Transverse colon (tissue), 4 donors: ENCODE data around the gene MAP3K8. TPM values are rescaled to one million over a fixed set of nuclear protein-coding genes. Genes with fewer than 3 reads are reported as not detected.
"Not testable (repeated sequence)": the region's sequence is repeated elsewhere in the genome, so short reads cannot be mapped to it uniquely, and the experiment has no call there.

Experiments used
- DNase-seq: peaks from one replicate; pipeline ENCODE4 v3.0.0-alpha.2; 2019
- H3K27ac ChIP-seq, 4 donors: fragments of 200-600 bp; sonication (generic); 2 replicates each; pipeline ENCODE4 v1.5.1; 2016 to 2018; ENCODE audit warnings: inconsistent platforms in 4 of 4
- H3K27me3 ChIP-seq: fragments of 200-600 bp; sonication (generic); 2 replicates; pipeline ENCODE4 v1.5.1; 2017; ENCODE audit warnings: inconsistent platforms
- H3K36me3 ChIP-seq, 4 donors: fragments of 200-600 bp; sonication (generic); 2 replicates each; pipeline ENCODE4 v1.5.1; 2017 to 2019; ENCODE audit warnings: inconsistent platforms in 4 of 4
- H3K4me1 ChIP-seq, 4 donors: fragments of 200-600 bp; sonication (generic); 2 replicates each; pipeline ENCODE4 v1.5.1; 2017 to 2020; ENCODE audit warnings: inconsistent platforms in 4 of 4
- H3K4me3 ChIP-seq, 4 donors: fragments of 200-600 bp; sonication (generic); 1 replicate in 1 of 4; 2 replicates in 3 of 4; pipeline versions ENCODE4 v1.5.1 to v1.6.1; 2017 to 2019; ENCODE audit warnings: inconsistent platforms in 4 of 4
- H3K9me3 ChIP-seq, 2 donors: fragments of 200-600 bp; sonication (generic); 2 replicates each; pipeline ENCODE4 v1.5.1; 2017 to 2019; ENCODE audit warnings: inconsistent platforms in 2 of 2
- CTCF ChIP-seq, 5 experiments: fragments of 200-600 bp in 3 of 5; fragments of 450-650 bp in 2 of 5; sonication (generic) in 3 of 5; IDR thresholded peaks; 1 replicate in 2 of 5; 2 replicates in 3 of 5; pipeline ENCODE4 v1.5.1; 2016 to 2017; ENCODE audit warnings: antibody characterized with exemption in 5 of 5, inconsistent platforms in 3 of 5, mild to moderate bottlenecking in 2 of 5, moderate library complexity in 1 of 5
- EP300 ChIP-seq: sonication (generic); formaldehyde crosslinking; IDR thresholded peaks from one replicate; pipeline ENCODE4 v1.6.1; 2017; ENCODE audit warnings: antibody characterized with exemption, low read depth
- POLR2A ChIP-seq: fragments of 450-650 bp; IDR thresholded peaks from one replicate; pipeline ENCODE4 v1.6.1; 2016; ENCODE audit warnings: antibody characterized with exemption, mild to moderate bottlenecking, moderate library complexity
- POLR2AphosphoS5 ChIP-seq, 3 donors: sonication (generic); formaldehyde crosslinking; IDR thresholded peaks; one replicate each; pipeline ENCODE4 v1.6.1; 2016; ENCODE audit warnings: antibody characterized with exemption in 3 of 3
- WGBS, 2 donors: methylation state at CpG; one replicate each; pipeline ENCODE4 v1.1.5; 2018; ENCODE audit warnings: low coverage in 1 of 2; 5-methylcytosine and 5-hydroxymethylcytosine counted together
- in situ Hi-C, 4 donors: fragments of 200-750 bp; cut with MboI; loops; one replicate each; pipeline versions ENCODE4 v1.15.0 to v1.15.1; 2017; ENCODE audit warnings: low sequenced_read_pairs in 3 of 4, low pct_ligation_motif_present in 1 of 4, low pct_unique_long_range_greater_than_20kb in 1 of 4
- intact Hi-C: fragments of 100-400 bp; cut with DNase I; formaldehyde crosslinking; loops from one replicate; pipeline ENCODE4 v1.15.1; 2023; ENCODE audit warnings: low total_unique reads
- total RNA-seq, 4 donors: library from RNA; depleted of rRNA; stranded (reverse); fragments of >200 nt; gene quantifications; one replicate each; pipeline ENCODE4 v1.1.0, GENCODE V29; 2016

The MAP3K8 gene
- total RNA-seq, 4 donors from 2014 or later = 2.2 to 26.7 (median 11.8) TPM

GRCh38 chr10:30464675-30465074 is 30.7 kb downstream of the MAP3K8 start:
- Histone ChIP-seq H3K36me3 (peaks cover 0 to 26% (median 7%) of the 10 kb centered on the region in 4 donors), H3K4me3 (no peak overlapping the region), H3K9me3 (no peaks in the 10 kb centered on the region), H3K27ac (no peak overlapping the region), H3K27me3 (no peaks in the 10 kb centered on the region), H3K4me1 (peaks cover 0 to 7% (median under 1%) of the 10 kb centered on the region in 4 donors)
- in situ Hi-C loops (no loop called here), intact Hi-C loops (no loop called here)
- 91% methylated on average over 3 of the region's 3 CpGs; no CpG with 5 or more reads in 1 of the 2 donors for WGBS, 2 donors
- DNase-seq = no peak
- TF ChIP-seq POLR2AphosphoS5 (IDR thresholded peaks at IDR 0.05) = no peak
- TF ChIP-seq CTCF (IDR thresholded peaks at IDR 0.05) = no peak
- TF ChIP-seq EP300 = no peak
- TF ChIP-seq POLR2A = no peak

DNA sequence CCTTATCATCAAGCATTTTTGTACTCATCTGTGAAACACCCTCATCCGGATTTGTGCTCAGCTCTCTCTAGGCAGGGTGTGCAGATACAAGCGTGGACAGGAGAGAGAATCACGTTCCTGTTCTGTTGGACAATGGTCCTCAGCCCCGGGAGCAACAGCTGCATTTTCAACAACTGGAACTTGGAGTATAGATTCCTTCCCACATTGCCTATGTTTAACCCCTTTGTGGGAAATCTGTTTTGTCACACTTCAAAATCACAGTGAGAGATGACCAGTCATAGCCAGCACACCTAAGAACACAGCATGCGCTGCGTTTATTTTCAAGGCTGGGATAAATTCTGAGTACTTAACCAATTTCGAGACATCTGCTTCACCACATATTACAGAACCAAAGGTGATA is 32.5 kb downstream of the MAP3K8 start:
- intact Hi-C loops = no loop called here
- Histone ChIP-seq H3K4me1 (peaks cover 0 to 7% (median 0%) of the 10 kb centered on the region in 4 donors), H3K9me3 (no peaks in the 10 kb centered on the region), H3K4me3 (no peak overlapping the region), H3K27me3 (no peaks in the 10 kb centered on the region), H3K36me3 (peaks cover 0 to 10% (median 0%) of the 10 kb centered on the region in 4 donors), H3K27ac (no peak overlapping the region)
- TF ChIP-seq CTCF (IDR thresholded peaks at IDR 0.05) = no peak
- TF ChIP-seq EP300 = no peak
- no peak for TF ChIP-seq POLR2A
- TF ChIP-seq POLR2AphosphoS5 (IDR thresholded peaks at IDR 0.05) = no peak
- 71 to 88% methylated on average over 4 to 7 of the region's 7 CpGs for WGBS, 2 donors
- no peak for DNase-seq
- in situ Hi-C loops = no loop called here

GRCh38 chr10:30467651-30468338 is 33.8 kb downstream of the MAP3K8 start:
- intact Hi-C loops (no loop called here), in situ Hi-C loops (no loop called here)
- Histone ChIP-seq H3K9me3 (no peaks in the 10 kb centered on the region), H3K4me3 (no peak overlapping the region), H3K36me3 (no peaks in the 10 kb centered on the region), H3K4me1 (peaks cover 0 to 7% (median 0%) of the 10 kb centered on the region in 4 donors), H3K27me3 (no peaks in the 10 kb centered on the region), H3K27ac (no peak overlapping the region)
- no peak for DNase-seq
- TF ChIP-seq EP300 (no peak), POLR2A (no peak), POLR2AphosphoS5 (IDR thresholded peaks at IDR 0.05) (no peak), CTCF (IDR thresholded peaks at IDR 0.05) (no peak)
- WGBS, 2 donors = 68 to 73% methylated on average over 4 of the region's 4 CpGs

GRCh38 chr10:30472414-30473155 is 38.6 kb downstream of the MAP3K8 start:
- H3K27ac ChIP-seq = no peak overlapping the region
- H3K36me3 ChIP-seq = no peaks in the 10 kb centered on the region
- intact Hi-C loops = no loop called here
- in situ Hi-C loops = no loop called here
- H3K27me3 ChIP-seq = no peaks in the 10 kb centered on the region
- WGBS, 2 donors = 86 to 90% methylated on average over 3 to 4 of the region's 4 CpGs
- H3K4me3 ChIP-seq = no peak overlapping the region
- H3K4me1 ChIP-seq = no peaks in the 10 kb centered on the region
- DNase-seq = no peak
- no peaks in the 10 kb centered on the region for H3K9me3 ChIP-seq
- TF ChIP-seq EP300 (no peak), POLR2A (no peak), POLR2AphosphoS5 (IDR thresholded peaks at IDR 0.05) (no peak), CTCF (IDR thresholded peaks at IDR 0.05) (no peak)

- DNase-seq, H3K27me3 ChIP-seq, intact Hi-C loops, H3K27ac ChIP-seq, H3K9me3 ChIP-seq, H3K36me3 ChIP-seq, in situ Hi-C loops, H3K4me1 ChIP-seq, H3K4me3 ChIP-seq: not testable (repeated sequence)
- 71 to 77% methylated on average over 4 to 5 of the region's 5 CpGs for WGBS, 2 donors
Measured at GRCh38 chr10:30475515-30475914, 41.5 kb downstream of the MAP3K8 start.
